Lung (tissue), 12 donors: ENCODE results near the gene ADGRV1. TPM values are rescaled to one million over a fixed set of nuclear protein-coding genes. Genes with fewer than 3 reads are reported as not detected.

ENCODE experiments used
- ATAC-seq: fragments of 200-7000 bp; cut with Tn5 transposase; one replicate; pipeline ENCODE4 v1.9.1; 2020; ENCODE audit warnings: moderate number of reproducible peaks; ENCODE audit not compliant: insufficient read depth, low FRiP score
- DNase-seq, 3 donors: peaks; one replicate each; pipeline ENCODE4 v3.0.0-alpha.2; 2013 to 2017
- H3K27ac ChIP-seq, 2 donors: one replicate each; pipeline ENCODE4 v1.5.1; 2013; ENCODE audit warnings: mild to moderate bottlenecking in 2 of 2, moderate library complexity in 2 of 2, control low read depth in 1 of 2, inconsistent platforms in 1 of 2, low read depth in 1 of 2, low read length in 1 of 2
- H3K27me3 ChIP-seq, 3 donors: one replicate each; pipeline ENCODE4 v1.5.1; 2013; ENCODE audit warnings: low read length in 2 of 3; ENCODE audit not compliant: control insufficient read depth in 3 of 3, insufficient read depth in 3 of 3
- H3K36me3 ChIP-seq, 4 donors: one replicate each; pipeline ENCODE4 v1.5.1; 2013; ENCODE audit warnings: low read length in 4 of 4, mild to moderate bottlenecking in 1 of 4, moderate library complexity in 1 of 4; ENCODE audit not compliant: control insufficient read depth in 4 of 4, insufficient read depth in 4 of 4
- H3K4me1 ChIP-seq, 5 donors: one replicate each; pipeline ENCODE4 v1.5.1; 2013; ENCODE audit warnings: low read length in 5 of 5, mild to moderate bottlenecking in 2 of 5, moderate library complexity in 1 of 5; ENCODE audit not compliant: control insufficient read depth in 5 of 5, insufficient read depth in 5 of 5
- H3K4me3 ChIP-seq: one replicate; pipeline ENCODE4 v1.5.1; 2013; ENCODE audit warnings: mild to moderate bottlenecking, control low read depth, moderate library complexity
- H3K9ac ChIP-seq, 2 donors: one replicate each; pipeline ENCODE4 v1.5.1; 2013; ENCODE audit warnings: low read length in 2 of 2, control low read depth in 1 of 2; ENCODE audit not compliant: insufficient read depth in 1 of 2
- H3K9me3 ChIP-seq, 4 donors: one replicate each; pipeline ENCODE4 v1.5.1; 2013; ENCODE audit warnings: low read length in 3 of 4, mild to moderate bottlenecking in 1 of 4, moderate library complexity in 1 of 4; ENCODE audit not compliant: control insufficient read depth in 4 of 4, insufficient read depth in 3 of 4
- CTCF ChIP-seq: IDR thresholded peaks from 2 replicates; pipeline ENCODE4 v1.5.1; 2012; ENCODE audit warnings: mild to moderate bottlenecking; ENCODE audit errors: control extremely low read depth, extremely low read depth
- WGBS, 2 donors: extraction: QIAGEN DNeasy Blood & Tissue Kit; methylation state at CpG; one replicate each; pipeline ENCODE4 v1.1.7; 2013; 5-methylcytosine and 5-hydroxymethylcytosine counted together
- polyA plus RNA-seq, 2 donors: library from polyadenylated mRNA; stranded (reverse); fragments of 200-250 nt; gene quantifications; one replicate each; pipeline ENCODE4 v1.2.1, GENCODE V29; 2013
- total RNA-seq, 2 donors: library from RNA; depleted of rRNA in 1 of 2; stranded (reverse); fragments of >200 nt in 1 of 2; gene quantifications; one replicate each; pipeline ENCODE4 v1.2.1, GENCODE V29; 2014 to 2021
- donor health status: control.
- donor health status: control.
- donor health status: Bipolar disorder and iron deficiency.
- donor health status: healthy.
- donor health status: DM: yes; HTN: yes; CAD: no.

ADGRV1 gene
- total and polyA plus RNA-seq, 4 donors, result 3.6 to 66.2 (median 28.2) TPM

GRCh38 chr5:90881626-90882150 is 323.1 kb downstream of the ADGRV1 start:
- DNase-seq (no peak), ATAC-seq (no peak)
- Histone ChIP-seq H3K9me3 (no peaks in the 10 kb centered on the region), H3K27ac (no peak overlapping the region), H3K36me3 (no peaks in the 10 kb centered on the region), H3K4me1 (peaks cover 0 to 10% (median 3%) of the 10 kb centered on the region in 5 donors), H3K27me3 (no peaks in the 10 kb centered on the region), H3K4me3 (no peak overlapping the region), H3K9ac (no peak overlapping the region)
- 88 to 95% methylated on average over 3 of the region's 3 CpGs for WGBS, 2 donors
- no peak for TF ChIP-seq CTCF

- Histone ChIP-seq H3K27me3 (no peaks in the 10 kb centered on the region), H3K9me3 (no peaks in the 10 kb centered on the region), H3K36me3 (no peaks in the 10 kb centered on the region), H3K27ac (no peak overlapping the region), H3K9ac (no peak overlapping the region), H3K4me1 (peaks cover 0 to 8% (median 3%) of the 10 kb centered on the region in 5 donors), H3K4me3 (no peak overlapping the region)
- WGBS, 2 donors, result 79 to 90% methylated on average over 2 of the region's 2 CpGs
- TF ChIP-seq CTCF, result no peak
- DNase-seq (no peak), ATAC-seq (no peak)
Observed at GRCh38 chr5:90882448-90882847, 323.9 kb downstream of the ADGRV1 start.

- no peak for ATAC-seq
- H3K9me3 ChIP-seq, result no peaks in the 10 kb centered on the region
- WGBS, 2 donors, result 53 to 69% methylated on average over 1 of the region's 1 CpG
- no peaks in the 10 kb centered on the region for H3K36me3 ChIP-seq
- no peak overlapping the region for H3K9ac ChIP-seq
- no peaks in the 10 kb centered on the region for H3K4me1 ChIP-seq
- no peak for TF ChIP-seq CTCF
- H3K27ac ChIP-seq, result no peak overlapping the region
- no peaks in the 10 kb centered on the region for H3K27me3 ChIP-seq
- no peak for DNase-seq
- H3K4me3 ChIP-seq, result no peak overlapping the region
Observed at GRCh38 chr5:90885180-90885868, 326.7 kb downstream of the ADGRV1 start.
